ENCODE measurements around the gene SHOX.

Gene SHOX

GRCh38 chrX:626745-627509, 3.7 kb upstream of the SHOX start:
- H3K4me3 ChIP-seq, result no peak overlapping the region
- no peaks in the 10 kb centered on the region for H3K9me3 ChIP-seq (ENCODE audit: low read depth, low read length)
- no peak overlapping the region for H3K9ac ChIP-seq (ENCODE audit: insufficient read length)
- no peak for TF ChIP-seq POLR2AphosphoS5 (IDR thresholded peaks at IDR 0.05; ENCODE audit: borderline replicate concordance, low read depth, low read length)
- TF ChIP-seq EZH2 (IDR thresholded peaks at IDR 0.05), result no peak
- no peak for TF ChIP-seq FOXP2 (optimal IDR thresholded peaks at IDR 0.05; ENCODE audit: control extremely low read depth, extremely low read length, insufficient read depth)
- no peak overlapping the region for H3K27ac ChIP-seq
- DNase-seq (ENCODE audit: low read depth, low spot score), result no peak
- H3K36me3 ChIP-seq (ENCODE audit: insufficient read depth, low read length), result no peaks in the 10 kb centered on the region

- no peak for DNase-seq (ENCODE audit: low read depth, low spot score)
- no peaks in the 10 kb centered on the region for H3K36me3 ChIP-seq (ENCODE audit: insufficient read depth, low read length)
- H3K4me3 ChIP-seq, result no peak overlapping the region
- H3K9me3 ChIP-seq (ENCODE audit: low read depth, low read length), result no peaks in the 10 kb centered on the region
- no peak for TF ChIP-seq POLR2AphosphoS5 (IDR thresholded peaks at IDR 0.05; ENCODE audit: borderline replicate concordance, low read depth, low read length)
- no peak for TF ChIP-seq FOXP2 (optimal IDR thresholded peaks at IDR 0.05; ENCODE audit: control extremely low read depth, extremely low read length, insufficient read depth)
- TF ChIP-seq EZH2 (IDR thresholded peaks at IDR 0.05), result no peak
- no peak overlapping the region for H3K27ac ChIP-seq
- H3K9ac ChIP-seq (ENCODE audit: insufficient read length), result no peak overlapping the region
Observed at GRCh38 chrX:627510-627981, 3.0 kb upstream of the SHOX start.

- no peaks in the 10 kb centered on the region for H3K9me3 ChIP-seq (ENCODE audit: low read depth, low read length)
- H3K27ac ChIP-seq, result no peak overlapping the region
- no peak for DNase-seq (ENCODE audit: low read depth, low spot score)
- H3K4me3 ChIP-seq, result no peak overlapping the region
- no peaks in the 10 kb centered on the region for H3K36me3 ChIP-seq (ENCODE audit: insufficient read depth, low read length)
- no peak overlapping the region for H3K9ac ChIP-seq (ENCODE audit: insufficient read length)
- TF ChIP-seq POLR2AphosphoS5 (IDR thresholded peaks at IDR 0.05; ENCODE audit: borderline replicate concordance, low read depth, low read length), result no peak
- TF ChIP-seq EZH2 (IDR thresholded peaks at IDR 0.05), result no peak
- TF ChIP-seq FOXP2 (optimal IDR thresholded peaks at IDR 0.05; ENCODE audit: control extremely low read depth, extremely low read length, insufficient read depth), result no peak
Observed at GRCh38 chrX:627995-628394, 2.6 kb upstream of the SHOX start.

GRCh38 chrX:629230-630006, 1.2 kb upstream of the SHOX start:
- H3K27ac ChIP-seq, result no peak overlapping the region
- TF ChIP-seq EZH2 (IDR thresholded peaks at IDR 0.05) (no peak), FOXP2 (optimal IDR thresholded peaks at IDR 0.05; ENCODE audit: control extremely low read depth, extremely low read length, insufficient read depth) (no peak), POLR2AphosphoS5 (IDR thresholded peaks at IDR 0.05; ENCODE audit: borderline replicate concordance, low read depth, low read length) (no peak)
- H3K4me3 ChIP-seq, result no peak overlapping the region
- DNase-seq (ENCODE audit: low read depth, low spot score), result no peak
- H3K36me3 ChIP-seq (ENCODE audit: insufficient read depth, low read length), result no peaks in the 10 kb centered on the region
- no peak overlapping the region for H3K9ac ChIP-seq (ENCODE audit: insufficient read length)
- no peaks in the 10 kb centered on the region for H3K9me3 ChIP-seq (ENCODE audit: low read depth, low read length)

GRCh38 chrX:630007-630611, 482 bp upstream of the SHOX start:
- no peak overlapping the region for H3K9ac ChIP-seq (ENCODE audit: insufficient read length)
- DNase-seq (ENCODE audit: low read depth, low spot score), result no peak
- no peaks in the 10 kb centered on the region for H3K9me3 ChIP-seq (ENCODE audit: low read depth, low read length)
- no peak overlapping the region for H3K4me3 ChIP-seq
- TF ChIP-seq POLR2AphosphoS5 (IDR thresholded peaks at IDR 0.05; ENCODE audit: borderline replicate concordance, low read depth, low read length) (no peak), EZH2 (IDR thresholded peaks at IDR 0.05) (no peak), FOXP2 (optimal IDR thresholded peaks at IDR 0.05; ENCODE audit: control extremely low read depth, extremely low read length, insufficient read depth) (no peak)
- no peaks in the 10 kb centered on the region for H3K36me3 ChIP-seq (ENCODE audit: insufficient read depth, low read length)
- H3K27ac ChIP-seq, result no peak overlapping the region

GRCh38 chrX:631802-632365, 1.3 kb downstream of the SHOX start:
- Histone ChIP-seq H3K36me3 (ENCODE audit: insufficient read depth, low read length) (no peaks in the 10 kb centered on the region), H3K27ac (no peak overlapping the region), H3K9ac (ENCODE audit: insufficient read length) (no peak overlapping the region), H3K4me3 (no peak overlapping the region), H3K9me3 (ENCODE audit: low read depth, low read length) (no peaks in the 10 kb centered on the region)
- DNase-seq (ENCODE audit: low read depth, low spot score), result no peak
- TF ChIP-seq POLR2AphosphoS5 (IDR thresholded peaks at IDR 0.05; ENCODE audit: borderline replicate concordance, low read depth, low read length) (no peak), EZH2 (IDR thresholded peaks at IDR 0.05) (no peak), FOXP2 (optimal IDR thresholded peaks at IDR 0.05; ENCODE audit: control extremely low read depth, extremely low read length, insufficient read depth) (no peak)

- H3K4me3 ChIP-seq, result no peak overlapping the region
- H3K9ac ChIP-seq (ENCODE audit: insufficient read length), result no peak overlapping the region
- H3K36me3 ChIP-seq (ENCODE audit: insufficient read depth, low read length), result no peaks in the 10 kb centered on the region
- TF ChIP-seq POLR2AphosphoS5 (IDR thresholded peaks at IDR 0.05; ENCODE audit: borderline replicate concordance, low read depth, low read length), result no peak
- no peak for TF ChIP-seq FOXP2 (optimal IDR thresholded peaks at IDR 0.05; ENCODE audit: control extremely low read depth, extremely low read length, insufficient read depth)
- no peak for TF ChIP-seq EZH2 (IDR thresholded peaks at IDR 0.05)
- H3K27ac ChIP-seq, result no peak overlapping the region
- H3K9me3 ChIP-seq (ENCODE audit: low read depth, low read length), result no peaks in the 10 kb centered on the region
- no peak for DNase-seq (ENCODE audit: low read depth, low spot score)
Observed at GRCh38 chrX:632366-633042, 1.9 kb downstream of the SHOX start.

Measured in SK-N-MC (cell line).